HEK293 (cell line): ENCODE measurements around the gene PPAT.

Experiments
- CTCF ChIA-PET: fragments of 350-600 bp; formaldehyde crosslinking; extraction: SDS; loops from one replicate; lab custom pipeline; 2021; ENCODE audit warnings: antibody characterized with exemption; lab: Yijun Ruan, JAX
- POLR2A ChIA-PET: fragments of 300-600 bp; formaldehyde crosslinking; extraction: SDS; loops from one replicate; lab custom pipeline; 2020; ENCODE audit warnings: antibody characterized with exemption, inconsistent platforms; lab: Yijun Ruan, JAX
- H3K27ac ChIP-seq: fragments of 200-500 bp; sonication (Bioruptor generic); 2 replicates; pipeline ENCODE4 v1.5.1; 2014; ENCODE audit warnings: low read depth, low read length, control low read depth, inconsistent platforms; ENCODE audit errors: extremely low read depth
- H3K36me3 ChIP-seq, 2 experiments: fragments of 200-500 bp in 1 of 2; sonication (Bioruptor generic) in 1 of 2; 1 replicate in 1 of 2; 2 replicates in 1 of 2; pipeline ENCODE4 v1.5.1; 2014 to 2017; ENCODE audit warnings: inconsistent platforms in 2 of 2, low read length in 2 of 2; ENCODE audit not compliant: control insufficient read depth in 2 of 2, insufficient read depth in 1 of 2
- H3K4me1 ChIP-seq: fragments of 200-500 bp; sonication (Bioruptor generic); 2 replicates; pipeline ENCODE4 v1.5.1; 2014; ENCODE audit warnings: mild to moderate bottlenecking, low read length, inconsistent platforms; ENCODE audit not compliant: control insufficient read depth, insufficient read depth
- H3K4me3 ChIP-seq: 2 replicates; pipeline ENCODE4 v1.5.1; 2011; ENCODE audit warnings: low read depth, mild to moderate bottlenecking, control low read depth, low read length, moderate library complexity
- H3K9me3 ChIP-seq: fragments of 200-500 bp; sonication (Bioruptor generic); 2 replicates; pipeline ENCODE4 v1.5.1; 2014; ENCODE audit warnings: low read depth, low read length, inconsistent platforms; ENCODE audit not compliant: control insufficient read depth, insufficient read depth
- ELK4 ChIP-seq: IDR thresholded peaks from 2 replicates; pipeline ENCODE4 v1.6.1; 2011; ENCODE audit warnings: mild to moderate bottlenecking, low read depth, low read length, borderline replicate concordance
- KLF8 ChIP-seq: fragments of 450-650 bp; formaldehyde crosslinking; IDR thresholded peaks from 2 replicates; pipeline ENCODE4 v1.5.1; 2016; ENCODE audit warnings: missing biosample characterization, missing genetic modification characterization
- PRDM2 ChIP-seq: fragments of 450-650 bp; formaldehyde crosslinking; IDR thresholded peaks from 2 replicates; pipeline ENCODE4 v1.5.1; 2016; ENCODE audit warnings: missing biosample characterization, missing genetic modification characterization, borderline replicate concordance
- WT1 ChIP-seq: fragments of 450-650 bp; formaldehyde crosslinking; IDR thresholded peaks from 2 replicates; pipeline ENCODE4 v1.5.1; 2016; ENCODE audit warnings: missing biosample characterization, missing genetic modification characterization
- YY1 ChIP-seq: fragments of 450-650 bp; formaldehyde crosslinking; IDR thresholded peaks from 2 replicates; pipeline ENCODE4 v1.5.1; 2018; ENCODE audit warnings: missing biosample characterization, missing genetic modification characterization
- ZBTB17 ChIP-seq: fragments of 450-650 bp; formaldehyde crosslinking; IDR thresholded peaks from 2 replicates; pipeline ENCODE4 v1.5.1; 2016; ENCODE audit warnings: missing biosample characterization, missing genetic modification characterization
- ZBTB48 ChIP-seq: fragments of 450-650 bp; formaldehyde crosslinking; IDR thresholded peaks from 2 replicates; pipeline ENCODE4 v1.5.1; 2016; ENCODE audit warnings: missing biosample characterization, missing genetic modification characterization
- ZBTB6 ChIP-seq: fragments of 450-650 bp; formaldehyde crosslinking; IDR thresholded peaks from 2 replicates; pipeline ENCODE4 v1.5.1; 2017; ENCODE audit warnings: missing biosample characterization, missing genetic modification characterization
- ZFP3 ChIP-seq: fragments of 450-650 bp; formaldehyde crosslinking; IDR thresholded peaks from 2 replicates; pipeline ENCODE4 v1.5.1; 2016; ENCODE audit warnings: low read depth, missing biosample characterization, missing genetic modification characterization
- ZNF133 ChIP-seq: fragments of 450-650 bp; formaldehyde crosslinking; IDR thresholded peaks from 2 replicates; pipeline ENCODE4 v1.5.1; 2016; ENCODE audit warnings: missing biosample characterization, missing genetic modification characterization
- ZNF146 ChIP-seq: fragments of 450-650 bp; formaldehyde crosslinking; IDR thresholded peaks from 2 replicates; pipeline ENCODE4 v1.5.1; 2016; ENCODE audit warnings: missing biosample characterization, missing genetic modification characterization
- ZNF169 ChIP-seq: fragments of 450-650 bp; formaldehyde crosslinking; IDR thresholded peaks from 2 replicates; pipeline ENCODE4 v1.5.1; 2016; ENCODE audit warnings: missing biosample characterization, missing genetic modification characterization
- ZNF223 ChIP-seq: fragments of 450-650 bp; formaldehyde crosslinking; IDR thresholded peaks from 2 replicates; pipeline ENCODE4 v1.5.1; 2016; ENCODE audit warnings: missing biosample characterization, missing genetic modification characterization
- ZNF266 ChIP-seq: fragments of 450-650 bp; formaldehyde crosslinking; IDR thresholded peaks from 2 replicates; pipeline ENCODE4 v1.5.1; 2016; ENCODE audit warnings: missing biosample characterization, missing genetic modification characterization, low read depth
- ZNF311 ChIP-seq: fragments of 450-650 bp; formaldehyde crosslinking; IDR thresholded peaks from 2 replicates; pipeline ENCODE4 v1.5.1; 2017; ENCODE audit warnings: missing biosample characterization, missing genetic modification characterization, borderline replicate concordance
- ZNF394 ChIP-seq: fragments of 450-650 bp; formaldehyde crosslinking; IDR thresholded peaks from 2 replicates; pipeline ENCODE4 v1.5.1; 2016; ENCODE audit warnings: missing biosample characterization, missing genetic modification characterization, mild to moderate bottlenecking, moderate library complexity, borderline replicate concordance
- ZNF426 ChIP-seq: fragments of 450-650 bp; formaldehyde crosslinking; IDR thresholded peaks from 2 replicates; pipeline ENCODE4 v1.5.1; 2017; ENCODE audit warnings: missing biosample characterization, missing genetic modification characterization, mild to moderate bottlenecking, inconsistent platforms, moderate library complexity
- ZNF521 ChIP-seq: fragments of 450-650 bp; formaldehyde crosslinking; IDR thresholded peaks from 2 replicates; pipeline ENCODE4 v1.5.1; 2017; ENCODE audit warnings: missing biosample characterization, mild to moderate bottlenecking, missing genetic modification characterization
- ZNF544 ChIP-seq: fragments of 450-650 bp; formaldehyde crosslinking; IDR thresholded peaks from 2 replicates; pipeline ENCODE4 v1.5.0; 2017; ENCODE audit warnings: missing biosample characterization, missing genetic modification characterization
- ZNF548 ChIP-seq: fragments of 450-650 bp; formaldehyde crosslinking; IDR thresholded peaks from 2 replicates; pipeline ENCODE4 v1.5.1; 2016; ENCODE audit warnings: missing biosample characterization, missing genetic modification characterization
- ZNF571 ChIP-seq: fragments of 450-650 bp; formaldehyde crosslinking; IDR thresholded peaks from 2 replicates; pipeline ENCODE4 v1.5.0; 2017; ENCODE audit warnings: missing biosample characterization, missing genetic modification characterization
- ZNF623 ChIP-seq: fragments of 450-650 bp; formaldehyde crosslinking; IDR thresholded peaks from 2 replicates; pipeline ENCODE4 v1.5.1; 2016; ENCODE audit warnings: missing biosample characterization, missing genetic modification characterization
- ZNF626 ChIP-seq: fragments of 450-650 bp; sonication (Bioruptor Pico); formaldehyde crosslinking; IDR thresholded peaks from 2 replicates; pipeline ENCODE4 v1.5.1; 2018; ENCODE audit warnings: missing biosample characterization, missing genetic modification characterization, inconsistent platforms
- ZSCAN30 ChIP-seq: fragments of 450-650 bp; IDR thresholded peaks from 2 replicates; pipeline ENCODE4 v1.5.1; 2018; ENCODE audit warnings: missing biosample characterization, mild to moderate bottlenecking, missing genetic modification characterization, moderate library complexity

PPAT gene

GRCh38 chr4:56445699-56446098 is 10.3 kb upstream of the PPAT start:
- no peaks in the 10 kb centered on the region for H3K4me1 ChIP-seq
- CTCF ChIA-PET = no interaction called here
- TF ChIP-seq ZNF623 (tag by site-specific recombination) (no peak), ZNF223 (tag by site-specific recombination) (no peak), ZNF544 (no peak), ZNF426 (tag by site-specific recombination) (no peak), ZNF394 (tag by site-specific recombination) (no peak), ZNF521 (tag by site-specific recombination) (no peak), ZNF311 (tag by site-specific recombination) (no peak), ZFP3 (tag by site-specific recombination) (no peak), ZNF169 (tag by site-specific recombination) (no peak)
- TF ChIP-seq, all 188 proteins: peak for 0
- peaks cover 14 to 96% of the 10 kb centered on the region in 2 experiments for H3K36me3 ChIP-seq
- H3K9me3 ChIP-seq = no peaks in the 10 kb centered on the region
- H3K4me3 ChIP-seq = no peak overlapping the region
- no peak overlapping the region for H3K27ac ChIP-seq
- POLR2A ChIA-PET = no interaction called here

- TF ChIP-seq ZNF146 = no peak
- no peak for TF ChIP-seq KLF8 (tag by site-specific recombination)
- TF ChIP-seq ZBTB17 (tag by site-specific recombination) = no peak
- no peak for TF ChIP-seq YY1 (tag by site-specific recombination)
- no peak for TF ChIP-seq PRDM2 (tag by site-specific recombination)
- no peak for TF ChIP-seq ZNF521 (tag by site-specific recombination)
- no peak for TF ChIP-seq ELK4
- no peak for TF ChIP-seq ZSCAN30 (tag by site-specific recombination)
- no peak for TF ChIP-seq ZBTB48 (tag by site-specific recombination)
- TF ChIP-seq ZNF571 (tag by site-specific recombination) = no peak
- TF ChIP-seq WT1 (tag by site-specific recombination) = no peak
- TF ChIP-seq ZNF133 (tag by site-specific recombination) = no peak
- TF ChIP-seq ZNF626 = no peak
- TF ChIP-seq ZNF544 = no peak
- TF ChIP-seq ZNF266 = no peak
- TF ChIP-seq ZBTB6 = no peak
- no peak for TF ChIP-seq ZNF548
- ChIA-PET CTCF (no interaction called here), POLR2A (interaction anchor here (0.9 kb wide), 1 partner anchor 9 kb away, joined by 3 read pairs; the partner anchor contains the start of gene PAICS)
- no peaks in the 10 kb centered on the region for H3K9me3 ChIP-seq
- peaks cover 14 to 96% of the 10 kb centered on the region in 2 experiments for H3K36me3 ChIP-seq
- H3K4me1 ChIP-seq = no peaks in the 10 kb centered on the region
- no peak overlapping the region for H3K27ac ChIP-seq
- no peak overlapping the region for H3K4me3 ChIP-seq
These were observed 9.3 kb upstream of the PPAT start for GRCh38 chr4:56444719-56445118.
